Measurements from ENCODE around the gene CCDC81.

DNA sequence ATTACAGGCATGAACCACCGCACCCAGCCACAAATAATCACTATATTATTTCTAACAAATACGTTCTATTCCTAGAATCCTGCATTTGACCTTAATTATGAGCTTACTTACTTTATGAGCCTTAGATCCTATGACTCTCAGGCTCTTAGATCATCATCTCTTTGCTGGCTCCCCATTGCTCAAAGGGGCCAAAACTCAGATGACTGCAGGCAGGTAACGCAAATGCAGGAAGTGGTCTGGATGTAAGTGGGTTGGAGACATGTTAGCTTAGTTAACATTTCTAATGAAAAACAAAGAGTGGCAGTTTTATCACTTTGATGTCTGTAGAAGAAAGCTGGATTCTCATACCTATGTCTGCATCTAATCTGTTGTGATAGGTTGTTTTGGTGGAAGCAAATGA is 23.4 kb downstream of the CCDC81 start:
- TF ChIP-seq POLR2A (IDR thresholded peaks at IDR 0.05): no peak
- TF ChIP-seq, protein P1, sequence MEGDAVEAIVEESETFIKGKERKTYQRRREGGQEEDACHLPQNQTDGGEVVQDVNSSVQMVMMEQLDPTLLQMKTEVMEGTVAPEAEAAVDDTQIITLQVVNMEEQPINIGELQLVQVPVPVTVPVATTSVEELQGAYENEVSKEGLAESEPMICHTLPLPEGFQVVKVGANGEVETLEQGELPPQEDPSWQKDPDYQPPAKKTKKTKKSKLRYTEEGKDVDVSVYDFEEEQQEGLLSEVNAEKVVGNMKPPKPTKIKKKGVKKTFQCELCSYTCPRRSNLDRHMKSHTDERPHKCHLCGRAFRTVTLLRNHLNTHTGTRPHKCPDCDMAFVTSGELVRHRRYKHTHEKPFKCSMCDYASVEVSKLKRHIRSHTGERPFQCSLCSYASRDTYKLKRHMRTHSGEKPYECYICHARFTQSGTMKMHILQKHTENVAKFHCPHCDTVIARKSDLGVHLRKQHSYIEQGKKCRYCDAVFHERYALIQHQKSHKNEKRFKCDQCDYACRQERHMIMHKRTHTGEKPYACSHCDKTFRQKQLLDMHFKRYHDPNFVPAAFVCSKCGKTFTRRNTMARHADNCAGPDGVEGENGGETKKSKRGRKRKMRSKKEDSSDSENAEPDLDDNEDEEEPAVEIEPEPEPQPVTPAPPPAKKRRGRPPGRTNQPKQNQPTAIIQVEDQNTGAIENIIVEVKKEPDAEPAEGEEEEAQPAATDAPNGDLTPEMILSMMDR (IDR thresholded peaks at IDR 0.05): no peak

Data from suprapubic skin (tissue), 3 donors.